ENCODE results near the gene MEIOB.
"Not testable (repeated sequence)": the region's sequence is repeated elsewhere in the genome, so short reads cannot be mapped to it uniquely, and the experiment has no call there.

MEIOB gene

DNA sequence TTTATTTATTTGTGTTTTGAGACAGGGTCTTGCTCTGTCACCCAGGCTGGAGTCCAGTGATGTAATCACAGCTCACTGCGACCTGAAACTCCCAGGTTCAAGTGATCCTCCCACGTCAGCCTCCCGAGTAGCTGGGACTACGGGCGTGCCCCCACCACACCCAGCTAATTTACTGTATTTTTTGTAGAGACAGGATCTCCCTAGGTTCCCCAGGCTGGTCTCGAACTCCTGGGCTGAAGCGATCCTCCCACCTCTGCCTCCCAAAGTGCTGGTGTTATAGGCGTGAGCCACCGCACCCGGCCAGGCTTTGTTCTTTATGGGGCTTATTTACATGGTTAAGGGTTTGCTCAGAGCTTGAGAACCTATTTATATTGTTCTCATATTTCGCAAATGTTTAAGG, 5.8 kb upstream of the MEIOB start:
- DNase-seq (ENCODE audit: low spot score) = no peak

DNA sequence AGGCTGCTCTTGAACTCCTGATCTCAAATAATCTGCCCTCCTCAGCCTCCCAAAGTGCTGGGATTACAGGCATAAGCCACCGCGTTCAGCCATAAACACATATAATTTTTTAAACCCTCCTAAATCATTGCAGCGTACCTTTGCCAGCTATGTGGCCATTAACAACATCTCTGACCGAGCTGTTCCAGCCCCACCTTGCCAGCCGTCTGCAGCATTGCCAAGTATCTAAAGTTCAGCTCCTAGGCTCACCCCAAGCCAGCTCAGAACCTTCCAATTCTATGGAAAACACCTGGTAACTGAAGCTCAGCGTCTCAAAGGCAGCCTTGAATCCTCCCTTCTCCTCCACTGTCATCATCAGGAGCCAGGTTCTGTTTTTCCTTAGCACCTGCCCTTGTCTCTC, 5.1 kb upstream of the MEIOB start:
- no peak for DNase-seq (ENCODE audit: low spot score)

GRCh38 chr16:1876468-1876867, 4.5 kb upstream of the MEIOB start:
- no peak for DNase-seq (ENCODE audit: low spot score)

DNA sequence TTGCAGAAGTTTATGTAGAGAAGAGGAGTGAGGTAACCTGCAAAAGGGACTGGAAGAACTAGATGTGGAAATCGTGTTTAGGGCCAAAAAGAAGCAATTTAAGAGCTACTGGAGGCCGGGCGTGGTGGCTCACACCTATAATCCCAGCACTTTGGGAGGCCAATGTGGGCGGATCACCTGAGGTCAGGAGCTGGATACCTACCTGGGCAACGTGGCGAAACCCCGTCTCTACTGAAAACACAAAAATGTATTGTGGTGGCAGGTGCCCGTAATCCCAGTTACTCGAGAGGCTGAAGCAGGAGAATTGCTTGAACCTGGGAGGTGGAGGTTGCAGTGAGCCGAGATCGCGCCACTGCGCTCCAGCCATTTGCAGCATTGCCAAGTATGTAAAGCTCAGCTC, 4.1 kb upstream of the MEIOB start:
- DNase-seq (ENCODE audit: low spot score) = not testable (repeated sequence)

GRCh38 chr16:1874854-1875253, 2.9 kb upstream of the MEIOB start:
- DNase-seq (ENCODE audit: low spot score) = no peak

- DNase-seq (ENCODE audit: low spot score) = no peak
Observed at GRCh38 chr16:1870365-1871082, 1.4 kb downstream of the MEIOB start.

DNA sequence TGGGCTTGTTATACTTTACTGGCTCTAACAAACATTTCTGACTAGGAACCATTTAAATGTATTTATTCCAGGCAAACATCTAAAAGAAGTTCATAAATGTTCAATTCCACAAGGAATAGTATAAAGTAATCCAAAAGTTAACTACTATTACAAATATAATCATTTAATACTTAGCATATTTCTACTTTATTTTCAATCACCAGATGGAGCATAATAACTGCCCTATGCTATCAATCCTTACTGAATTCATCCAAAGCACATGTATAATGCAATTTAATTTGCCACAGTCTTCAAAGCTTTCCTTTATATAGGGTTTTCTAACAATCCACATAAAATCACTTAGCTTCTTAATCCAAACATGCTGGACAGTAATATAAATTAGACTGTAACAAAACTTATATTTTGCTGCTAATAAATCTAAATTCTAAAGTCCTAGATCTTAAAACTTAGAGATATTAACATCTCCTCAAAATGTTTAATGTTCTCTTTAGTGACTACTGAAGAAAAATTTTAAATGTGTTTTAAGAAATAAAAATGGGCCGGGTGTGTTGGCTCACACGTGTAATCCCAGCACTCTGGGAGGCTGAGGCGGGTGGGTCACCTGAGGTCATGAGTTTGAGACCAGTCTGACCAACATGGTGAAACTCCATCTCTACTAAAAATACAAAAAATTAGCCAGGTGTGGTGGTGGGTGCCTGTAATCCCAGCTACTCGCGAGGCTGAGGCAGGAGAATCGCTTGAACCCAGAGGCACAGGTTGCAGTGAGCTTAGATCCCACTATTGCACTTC, 5.9 kb downstream of the MEIOB start:
- no peak for DNase-seq (ENCODE audit: low spot score)

DNA sequence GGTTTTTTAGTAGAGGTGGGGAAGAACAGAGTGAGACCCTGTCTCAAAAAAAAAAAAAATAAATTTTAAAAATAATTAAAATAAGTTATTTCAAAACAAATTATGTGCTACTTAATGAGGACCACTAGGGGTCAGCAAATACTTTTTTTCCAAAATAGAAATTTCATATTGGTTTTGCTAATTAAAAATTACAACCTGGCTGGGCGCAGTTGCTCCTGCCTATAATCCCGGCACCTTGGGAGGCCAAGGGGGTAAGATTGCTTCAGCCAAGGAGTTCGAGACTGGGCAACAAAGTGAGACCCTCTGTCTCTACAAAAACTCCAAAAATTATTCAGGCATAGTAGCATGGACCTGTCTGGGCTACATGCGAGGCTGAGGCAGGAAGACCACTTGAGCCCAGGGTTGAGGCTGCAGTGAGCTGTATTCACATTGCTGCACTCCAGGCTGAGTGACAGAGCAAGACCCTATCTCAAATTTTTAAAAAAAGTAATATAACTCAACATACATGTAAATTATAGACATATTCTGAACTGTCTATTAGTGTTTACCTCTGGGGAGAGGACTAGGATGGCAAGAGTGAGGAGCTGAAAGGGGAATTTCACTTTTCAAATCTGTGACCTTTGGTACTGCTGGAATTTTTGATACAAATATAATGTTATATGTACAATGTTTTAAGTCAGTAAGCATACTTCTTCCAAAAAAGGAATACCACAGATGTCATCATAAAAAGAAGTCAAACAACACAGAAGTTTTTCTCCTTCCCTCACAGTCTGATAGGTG, 8.1 kb downstream of the MEIOB start:
- DNase-seq (ENCODE audit: low spot score) = peak; percentile 29

GRCh38 chr16:1862394-1862793, 9.6 kb downstream of the MEIOB start:
- no peak for DNase-seq (ENCODE audit: low spot score)

- no peak for DNase-seq (ENCODE audit: low spot score)
Observed at GRCh38 chr16:1861730-1862129, 10.2 kb downstream of the MEIOB start.

DNA sequence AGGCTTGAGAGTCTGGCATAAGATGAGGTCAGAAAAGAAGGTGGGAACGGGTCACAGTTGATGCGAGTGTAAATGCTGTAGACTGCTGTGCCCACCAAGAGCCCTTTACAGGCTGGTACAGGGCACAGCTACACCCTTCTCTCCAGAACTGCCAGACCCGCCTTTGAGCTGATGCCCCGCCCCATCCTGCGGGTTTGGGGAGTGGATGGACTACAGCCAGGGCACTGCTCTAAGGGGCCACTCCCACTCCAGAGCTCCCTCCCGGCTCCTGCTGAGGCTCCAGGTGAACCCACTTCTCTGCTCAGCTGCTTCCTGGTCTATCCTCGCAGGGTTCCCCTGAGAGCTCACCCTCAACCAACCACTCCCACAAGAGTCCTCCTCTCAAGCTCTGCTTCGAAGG, 12.3 kb downstream of the MEIOB start:
- no peak for DNase-seq (ENCODE audit: low spot score)

DNA sequence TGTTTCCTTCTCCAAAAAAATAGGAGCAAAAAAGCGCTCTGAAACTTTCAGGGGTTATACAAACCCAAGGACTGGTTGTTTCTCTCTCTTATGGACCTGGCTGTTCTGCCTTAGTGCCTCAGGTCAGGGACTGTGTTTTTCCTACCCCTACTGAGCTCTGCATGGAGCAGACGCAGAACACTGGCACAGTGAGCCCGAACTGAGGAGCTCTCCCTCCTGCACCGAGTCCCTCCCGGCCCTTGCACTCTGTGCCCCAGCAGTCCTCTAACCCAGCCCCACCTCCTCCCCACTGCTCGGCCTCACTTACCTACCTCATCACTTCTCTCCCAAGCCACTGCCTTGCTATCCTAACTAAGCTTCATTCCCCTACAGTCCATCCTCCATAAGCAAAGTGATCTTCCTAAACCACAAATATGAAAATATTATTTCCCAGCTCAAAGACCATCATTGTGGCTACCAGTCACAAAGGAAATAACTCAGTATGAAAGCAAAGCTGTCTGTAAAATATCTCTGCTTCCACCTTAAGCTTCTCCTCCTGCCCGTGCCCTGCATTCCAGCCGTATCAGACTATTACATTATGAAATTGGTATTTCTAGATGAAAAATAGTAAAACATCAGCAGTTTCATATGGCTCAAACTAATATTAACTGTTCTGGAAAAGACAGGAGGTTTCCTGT, 13.6 kb downstream of the MEIOB start:
- DNase-seq (ENCODE audit: low spot score) = no peak

DNA sequence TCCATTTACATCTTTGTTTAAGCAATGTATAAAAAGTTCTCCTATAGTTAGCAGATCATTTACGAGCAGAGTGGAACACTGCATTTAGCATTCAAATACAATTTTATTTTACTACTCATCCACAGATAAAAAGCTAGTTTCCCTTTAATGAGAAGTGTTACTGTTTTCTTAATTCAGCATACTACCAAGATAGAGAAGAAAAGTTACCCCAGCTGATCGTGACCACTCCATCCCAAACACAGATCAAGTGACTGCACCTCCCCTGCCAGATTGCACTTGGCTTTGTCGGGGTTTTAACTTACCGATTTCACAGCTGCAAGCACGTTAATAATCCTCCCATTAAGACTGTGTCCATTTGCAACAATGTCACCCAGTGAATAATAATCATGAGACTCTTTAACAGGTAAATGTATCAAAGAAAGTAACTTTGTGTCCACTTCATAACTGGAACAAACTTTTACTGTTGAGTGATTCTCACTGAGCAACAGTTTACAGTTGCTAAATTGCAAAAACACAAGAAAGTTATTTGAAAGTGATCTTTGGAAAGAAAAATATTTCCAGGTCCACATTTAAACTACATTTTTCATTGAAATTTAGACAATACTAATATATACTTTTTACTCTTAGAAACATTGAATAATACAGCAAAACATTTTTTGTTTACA, 14.4 kb downstream of the MEIOB start:
- no peak for DNase-seq (ENCODE audit: low spot score)

GRCh38 chr16:1851793-1852192, 20.2 kb downstream of the MEIOB start:
- DNase-seq (ENCODE audit: low spot score) = no peak

GRCh38 chr16:1850981-1851380, 21.0 kb downstream of the MEIOB start:
- DNase-seq (ENCODE audit: low spot score) = no peak

DNA sequence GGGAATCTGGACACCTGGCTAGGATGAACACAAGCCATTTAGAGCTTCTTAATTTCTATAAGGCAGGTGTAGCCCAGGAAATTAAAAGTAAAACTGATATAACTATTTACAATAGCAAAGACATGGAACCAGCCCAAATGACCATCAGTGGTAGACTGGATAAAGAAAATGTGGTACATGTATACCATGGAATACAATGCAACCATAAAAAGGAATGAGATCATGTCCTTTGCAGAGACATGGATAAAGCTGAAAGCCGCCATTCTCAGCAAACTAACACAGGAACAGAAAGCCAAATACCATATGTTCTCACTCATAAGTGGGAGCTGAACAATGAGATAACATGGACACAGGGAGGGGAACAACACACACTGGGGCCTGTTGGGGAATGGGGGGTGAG, 25.5 kb downstream of the MEIOB start:
- DNase-seq (ENCODE audit: low spot score) = no peak

DNA sequence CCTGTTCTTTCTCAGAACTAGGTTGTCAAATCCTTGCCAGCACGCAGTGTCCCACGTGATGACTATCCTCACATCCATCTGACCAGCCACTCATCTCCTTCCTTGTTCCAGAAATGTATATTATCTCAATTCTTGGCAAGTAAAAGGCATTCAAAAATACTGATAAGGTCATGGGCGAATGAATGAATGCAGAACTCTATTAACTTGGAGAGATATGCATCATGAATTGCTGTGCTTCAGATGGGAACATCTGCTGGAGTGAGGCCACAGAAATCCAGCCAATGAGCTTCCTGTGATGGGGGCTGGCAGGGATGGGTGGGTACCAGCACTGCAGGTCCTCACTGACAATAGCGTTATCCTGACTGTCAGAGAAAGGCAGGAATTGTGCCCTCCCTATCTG, 26.0 kb downstream of the MEIOB start:
- DNase-seq (ENCODE audit: low spot score) = no peak

- no peak for DNase-seq (ENCODE audit: low spot score)
Observed at GRCh38 chr16:1839554-1839953, 32.4 kb downstream of the MEIOB start.

- DNase-seq (ENCODE audit: low spot score) = no peak
Observed at GRCh38 chr16:1834096-1834495, 37.9 kb downstream of the MEIOB start.

DNA sequence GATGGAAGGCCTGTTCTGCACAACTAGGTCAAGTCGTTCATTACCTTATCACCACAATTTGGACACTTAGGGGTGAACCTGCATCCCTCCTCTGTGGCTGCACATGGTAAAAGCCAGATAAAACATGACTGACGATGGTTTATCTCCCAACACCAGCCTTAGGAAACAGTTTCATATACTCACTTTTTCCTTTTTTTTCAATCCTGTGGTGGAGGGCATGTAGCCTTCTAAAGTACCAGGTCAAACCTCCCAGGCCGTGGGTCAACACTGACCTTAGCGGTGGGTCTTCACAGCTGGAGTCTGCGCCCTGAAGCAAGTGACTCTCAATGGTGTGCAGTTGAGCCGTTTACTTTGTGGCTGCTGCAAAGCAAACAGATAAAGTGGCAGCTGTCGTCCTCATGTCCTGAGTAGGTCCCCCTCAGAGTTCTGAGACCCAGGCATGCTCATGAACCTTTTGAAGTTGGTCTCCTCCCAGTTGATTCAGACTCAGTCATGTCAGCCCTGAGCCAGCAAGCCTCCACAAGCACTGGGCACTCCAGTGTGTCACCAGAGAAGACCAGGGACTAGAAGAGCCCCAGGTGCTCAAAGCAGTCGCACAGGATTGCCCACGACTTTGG, 39.0 kb downstream of the MEIOB start:
- DNase-seq (ENCODE audit: low spot score) = no peak
